C4-2B (cell line): ENCODE data around the gene NLRP4.

Experiments
- ZFX ChIP-seq: fragments of 450-650 bp; IDR thresholded peaks from 2 replicates; pipeline ENCODE4 v1.6.1; 2017
- TF ChIP-seq, protein P1 (sequence below): fragments of 450-650 bp; conservative IDR thresholded peaks from 2 replicates; pipeline ENCODE4 v1.5.1; 2017; ENCODE audit warnings: mild to moderate bottlenecking

DNA sequence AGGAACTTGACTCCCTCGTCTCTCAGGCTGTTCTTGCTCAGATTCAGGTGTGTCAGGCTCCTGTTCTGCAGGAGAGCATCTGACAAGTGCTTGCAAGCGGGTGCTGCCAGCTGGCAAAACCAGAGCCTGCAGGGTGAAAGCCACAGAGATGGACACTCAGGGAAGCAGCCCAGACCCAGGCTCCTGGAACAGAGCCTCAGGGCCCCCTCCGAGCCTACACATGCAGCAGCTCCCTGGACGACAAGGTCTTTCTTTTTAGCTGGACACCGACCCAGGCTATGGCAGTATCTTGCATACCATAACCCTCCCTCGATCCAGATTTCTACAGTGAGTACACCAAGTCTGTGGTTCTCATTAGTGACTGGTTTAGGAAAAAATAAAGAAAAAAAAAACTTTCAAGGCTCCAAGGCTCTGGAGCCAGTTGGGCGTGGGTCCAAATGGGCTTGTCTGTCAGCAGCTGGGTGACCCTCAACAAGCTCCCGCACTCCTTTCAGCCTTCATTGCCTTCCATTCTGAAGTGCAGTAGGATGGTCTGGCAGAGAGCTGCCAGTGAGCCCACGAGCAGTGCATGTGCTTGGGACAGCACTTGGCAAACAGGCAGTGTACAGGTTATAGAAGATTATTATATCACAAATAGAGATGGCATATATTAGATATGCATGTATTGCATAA is 65.9 kb downstream of the NLRP4 start:
- TF ChIP-seq, protein P1, sequence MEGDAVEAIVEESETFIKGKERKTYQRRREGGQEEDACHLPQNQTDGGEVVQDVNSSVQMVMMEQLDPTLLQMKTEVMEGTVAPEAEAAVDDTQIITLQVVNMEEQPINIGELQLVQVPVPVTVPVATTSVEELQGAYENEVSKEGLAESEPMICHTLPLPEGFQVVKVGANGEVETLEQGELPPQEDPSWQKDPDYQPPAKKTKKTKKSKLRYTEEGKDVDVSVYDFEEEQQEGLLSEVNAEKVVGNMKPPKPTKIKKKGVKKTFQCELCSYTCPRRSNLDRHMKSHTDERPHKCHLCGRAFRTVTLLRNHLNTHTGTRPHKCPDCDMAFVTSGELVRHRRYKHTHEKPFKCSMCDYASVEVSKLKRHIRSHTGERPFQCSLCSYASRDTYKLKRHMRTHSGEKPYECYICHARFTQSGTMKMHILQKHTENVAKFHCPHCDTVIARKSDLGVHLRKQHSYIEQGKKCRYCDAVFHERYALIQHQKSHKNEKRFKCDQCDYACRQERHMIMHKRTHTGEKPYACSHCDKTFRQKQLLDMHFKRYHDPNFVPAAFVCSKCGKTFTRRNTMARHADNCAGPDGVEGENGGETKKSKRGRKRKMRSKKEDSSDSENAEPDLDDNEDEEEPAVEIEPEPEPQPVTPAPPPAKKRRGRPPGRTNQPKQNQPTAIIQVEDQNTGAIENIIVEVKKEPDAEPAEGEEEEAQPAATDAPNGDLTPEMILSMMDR = no peak
- no peak for TF ChIP-seq ZFX
